CD4-positive, alpha-beta T cell treated with Interleukin-15 for 1 hour (primary cell): Measurements from ENCODE around the gene TNFRSF8.
"Not testable (repeated sequence)": the region's sequence is repeated elsewhere in the genome, so short reads cannot be mapped to it uniquely, and the experiment has no call there.

Experiments
- DNase-seq: peaks from one replicate; pipeline ENCODE4 v3.0.0-alpha.2; 2020

Gene TNFRSF8

DNA sequence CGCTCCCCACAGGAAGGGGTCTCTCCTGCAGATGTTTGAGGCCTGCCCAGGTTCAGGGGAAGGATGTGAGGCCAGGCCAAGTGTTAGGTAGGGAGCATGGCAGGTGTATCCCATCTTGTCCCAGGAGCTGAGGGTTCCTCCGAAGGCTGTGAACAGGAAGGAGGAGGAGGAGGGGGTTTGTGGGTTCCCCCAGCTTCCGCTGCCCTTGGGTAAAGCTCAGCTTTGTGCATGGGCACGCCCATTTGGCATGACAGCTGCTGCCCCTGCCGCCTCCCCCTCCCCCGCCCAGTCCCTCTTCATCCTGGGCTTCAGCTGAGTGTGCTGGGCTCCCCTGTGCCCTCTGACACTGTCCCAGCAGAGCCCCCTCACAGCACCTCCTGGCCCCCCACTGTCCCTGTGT lies 25.5 kb downstream of the TNFRSF8 start:
- DNase-seq: peak; percentile 56

DNA sequence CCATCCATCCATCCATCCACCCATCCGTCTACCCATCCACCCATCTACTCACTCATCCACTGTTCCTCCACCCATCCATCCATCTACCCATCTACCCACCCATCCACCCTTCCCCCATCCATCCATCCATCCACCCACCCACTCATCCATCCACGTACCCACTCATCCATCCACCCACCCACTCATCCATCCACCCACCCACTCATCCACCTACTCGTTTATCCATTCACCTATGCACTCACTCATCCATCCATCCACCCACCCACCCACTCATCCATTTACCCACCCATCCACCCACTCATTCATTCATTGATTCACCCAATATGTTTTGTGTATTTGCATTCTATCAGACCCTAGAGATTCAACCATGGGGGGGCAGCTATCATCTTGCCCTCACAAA lies 27.2 kb downstream of the TNFRSF8 start:
- DNase-seq: no peak

GRCh38 chr1:12091191-12091590 lies 28.1 kb downstream of the TNFRSF8 start:
- no peak for DNase-seq

- DNase-seq: no peak
Observed at GRCh38 chr1:12094180-12094579, 31.1 kb downstream of the TNFRSF8 start.

DNA sequence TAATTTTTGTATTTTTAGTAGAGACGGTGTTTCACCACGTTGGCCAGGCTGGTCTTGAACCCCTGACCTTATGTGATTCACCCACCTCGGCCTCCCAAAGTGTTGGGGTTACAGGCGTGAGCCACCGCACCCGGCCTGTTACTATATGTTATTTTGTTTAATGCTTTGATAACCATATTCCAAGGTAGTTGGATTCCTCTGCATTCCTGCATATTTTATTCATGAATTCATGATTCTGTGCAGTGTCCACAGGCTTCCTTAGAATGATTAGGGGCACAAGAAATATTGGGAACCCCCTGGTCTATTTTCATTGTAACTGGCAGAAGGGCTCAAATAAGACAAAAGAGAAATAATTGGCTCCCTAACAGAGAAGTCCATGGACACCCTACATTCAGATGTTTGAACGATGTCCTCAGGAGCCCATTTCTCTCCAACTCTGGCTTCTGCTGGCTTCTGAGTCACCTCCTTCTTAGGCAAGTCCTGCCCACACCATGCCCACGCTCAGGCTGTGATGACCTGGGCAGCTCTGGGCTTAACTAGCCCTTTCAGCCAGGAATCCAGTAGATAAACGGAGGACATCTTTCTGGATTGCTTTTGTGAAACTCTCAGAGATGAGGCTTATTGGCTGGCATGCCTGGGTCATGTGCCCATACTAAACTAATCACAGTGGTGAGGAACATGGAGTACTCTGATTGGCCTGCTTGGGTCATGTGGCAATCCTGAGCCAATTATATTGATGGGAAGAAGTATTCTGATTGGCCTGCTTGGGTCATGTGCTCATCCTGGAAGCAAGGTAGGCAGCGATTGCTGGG lies 32.6 kb downstream of the TNFRSF8 start:
- DNase-seq: no peak

DNA sequence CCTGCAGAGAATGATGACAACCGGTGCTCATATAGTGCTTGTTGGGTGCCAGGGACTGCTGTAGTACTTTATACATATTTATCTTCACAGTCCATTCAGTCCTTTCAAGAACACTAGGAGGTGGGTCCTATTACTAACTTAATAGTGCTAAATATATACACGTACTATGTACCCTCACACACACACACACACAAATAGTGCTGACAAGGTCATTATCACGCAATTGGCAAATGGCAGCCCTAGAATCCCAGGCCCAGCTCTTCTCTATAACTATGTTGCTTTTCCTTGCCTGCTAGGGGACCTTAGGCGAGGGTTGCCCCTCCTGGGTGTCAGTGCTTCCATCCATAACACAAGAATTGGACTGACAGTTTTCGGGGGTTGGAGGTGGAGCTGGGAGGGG lies 33.5 kb downstream of the TNFRSF8 start:
- DNase-seq: no peak

- DNase-seq: no peak
Observed at GRCh38 chr1:12097321-12097720, 34.2 kb downstream of the TNFRSF8 start.

DNA sequence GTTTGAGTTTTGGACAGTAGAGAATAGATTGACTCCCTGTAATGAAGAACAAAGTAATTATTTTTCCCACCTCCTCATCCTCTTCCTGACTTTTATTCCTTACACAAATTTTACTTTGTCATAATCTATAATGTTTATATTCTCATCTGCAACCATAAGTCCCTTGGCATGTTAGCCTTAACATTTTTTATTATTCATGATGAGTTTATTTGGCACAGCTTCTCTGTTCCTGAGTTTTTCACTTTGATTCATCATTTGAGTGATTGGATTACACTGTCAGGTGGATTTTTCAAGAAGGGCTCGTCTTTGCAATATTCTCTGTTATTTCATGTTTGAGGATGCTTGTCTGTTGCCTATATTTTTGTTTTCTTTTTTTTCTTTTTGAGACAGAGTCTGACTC lies 35.7 kb downstream of the TNFRSF8 start:
- DNase-seq: no peak

GRCh38 chr1:12099610-12100009 lies 36.5 kb downstream of the TNFRSF8 start:
- no peak for DNase-seq

DNA sequence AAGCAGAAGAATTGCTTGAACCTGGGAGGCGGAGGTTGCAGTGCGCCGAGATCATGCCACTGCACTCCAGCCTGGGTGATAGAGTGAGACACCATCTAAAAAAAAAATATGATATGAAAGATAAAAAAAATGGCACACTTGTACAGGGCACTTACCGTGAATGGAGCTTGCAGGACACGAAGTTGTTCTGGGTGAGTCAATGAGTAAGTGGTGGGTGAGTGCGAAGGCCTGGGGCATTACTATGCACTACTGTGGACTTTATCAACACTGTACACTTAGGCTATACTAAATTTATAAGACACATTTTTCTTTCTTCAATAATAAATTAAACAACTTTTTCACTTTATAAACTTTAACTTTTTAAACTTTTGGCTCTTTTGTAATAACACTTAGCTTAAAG lies 37.0 kb downstream of the TNFRSF8 start:
- DNase-seq: no peak

DNA sequence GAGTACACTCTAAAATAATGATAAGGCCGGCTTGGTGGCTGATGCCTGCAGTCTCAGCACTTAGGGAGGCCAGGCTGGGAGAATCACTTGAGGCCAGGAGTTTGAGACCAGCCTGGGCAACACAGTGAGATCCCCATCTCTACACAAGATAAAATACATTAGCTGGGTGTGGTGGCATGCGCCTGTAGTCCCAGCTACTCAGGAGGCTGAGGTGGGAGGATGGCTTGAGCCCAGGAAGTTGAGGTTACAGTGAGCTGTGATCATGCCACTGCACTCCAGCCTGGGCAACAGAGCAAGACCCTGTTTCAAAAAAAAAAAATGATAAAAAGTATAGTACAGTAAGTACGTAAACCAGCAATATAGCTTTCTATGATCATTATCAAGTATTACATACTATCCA lies 38.0 kb downstream of the TNFRSF8 start:
- DNase-seq: not testable (repeated sequence)

GRCh38 chr1:12102066-12102465 lies 39.0 kb downstream of the TNFRSF8 start:
- DNase-seq: no peak

DNA sequence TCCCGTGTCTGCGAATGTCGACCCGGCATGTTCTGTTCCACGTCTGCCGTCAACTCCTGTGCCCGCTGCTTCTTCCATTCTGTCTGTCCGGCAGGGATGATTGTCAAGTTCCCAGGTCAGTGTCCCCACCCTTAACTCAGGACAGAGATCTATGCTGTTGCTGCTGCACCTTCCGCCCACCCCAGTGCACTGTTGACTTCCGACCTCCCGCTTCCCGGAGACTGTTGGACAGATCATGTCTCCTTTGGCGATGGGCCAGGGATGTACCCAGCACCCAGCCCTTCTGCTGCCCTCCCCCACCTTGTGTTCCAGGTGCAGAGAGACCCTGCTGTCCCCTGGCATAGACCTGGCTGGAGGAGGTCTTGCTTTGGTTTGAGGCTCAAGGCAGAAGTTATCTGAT lies 41.3 kb downstream of the TNFRSF8 start:
- DNase-seq: no peak

DNA sequence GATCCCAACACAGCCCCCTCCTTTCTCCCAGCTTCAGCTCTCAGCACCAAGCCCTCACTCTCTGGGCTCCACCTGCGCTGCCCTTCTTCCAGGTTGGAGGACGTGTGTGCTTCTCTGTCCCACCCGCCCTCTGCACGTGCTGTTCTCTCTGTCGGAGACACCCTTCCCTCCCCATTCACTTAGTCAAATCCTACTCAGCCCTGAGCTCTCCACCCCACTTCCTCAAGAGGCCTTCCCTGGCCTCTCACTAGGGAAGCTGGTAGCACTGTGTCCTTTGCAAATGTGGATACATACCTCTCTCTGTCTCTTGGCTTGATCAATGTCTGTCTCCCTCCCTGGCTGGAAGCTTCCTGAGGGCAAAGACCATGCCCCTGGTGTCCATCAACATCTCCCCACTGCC lies 43.0 kb downstream of the TNFRSF8 start:
- DNase-seq: no peak

GRCh38 chr1:12106861-12107260 lies 43.8 kb downstream of the TNFRSF8 start:
- not testable (repeated sequence) for DNase-seq

GRCh38 chr1:12107718-12108117 lies 44.6 kb downstream of the TNFRSF8 start:
- no peak for DNase-seq

DNA sequence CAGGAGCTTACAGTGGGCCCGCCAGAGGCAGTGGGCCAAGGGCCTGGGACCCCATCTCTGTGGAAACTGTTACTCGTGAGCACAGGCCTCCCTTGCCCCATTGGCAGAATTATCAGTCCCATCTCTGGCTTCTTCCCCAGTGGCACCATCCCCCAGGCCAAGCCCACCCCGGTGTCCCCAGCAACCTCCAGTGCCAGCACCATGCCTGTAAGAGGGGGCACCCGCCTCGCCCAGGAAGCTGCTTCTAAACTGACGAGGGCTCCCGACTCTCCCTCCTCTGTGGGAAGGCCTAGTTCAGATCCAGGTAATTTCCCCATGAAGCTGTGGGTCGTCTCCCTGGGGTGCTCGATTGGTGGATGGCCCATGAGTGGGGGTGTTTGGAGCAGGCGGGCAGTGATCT lies 46.8 kb downstream of the TNFRSF8 start:
- DNase-seq: no peak

- DNase-seq: no peak
Observed at GRCh38 chr1:12111741-12112140, 48.6 kb downstream of the TNFRSF8 start.

GRCh38 chr1:12112711-12113161 lies 49.6 kb downstream of the TNFRSF8 start:
- DNase-seq: no peak

DNA sequence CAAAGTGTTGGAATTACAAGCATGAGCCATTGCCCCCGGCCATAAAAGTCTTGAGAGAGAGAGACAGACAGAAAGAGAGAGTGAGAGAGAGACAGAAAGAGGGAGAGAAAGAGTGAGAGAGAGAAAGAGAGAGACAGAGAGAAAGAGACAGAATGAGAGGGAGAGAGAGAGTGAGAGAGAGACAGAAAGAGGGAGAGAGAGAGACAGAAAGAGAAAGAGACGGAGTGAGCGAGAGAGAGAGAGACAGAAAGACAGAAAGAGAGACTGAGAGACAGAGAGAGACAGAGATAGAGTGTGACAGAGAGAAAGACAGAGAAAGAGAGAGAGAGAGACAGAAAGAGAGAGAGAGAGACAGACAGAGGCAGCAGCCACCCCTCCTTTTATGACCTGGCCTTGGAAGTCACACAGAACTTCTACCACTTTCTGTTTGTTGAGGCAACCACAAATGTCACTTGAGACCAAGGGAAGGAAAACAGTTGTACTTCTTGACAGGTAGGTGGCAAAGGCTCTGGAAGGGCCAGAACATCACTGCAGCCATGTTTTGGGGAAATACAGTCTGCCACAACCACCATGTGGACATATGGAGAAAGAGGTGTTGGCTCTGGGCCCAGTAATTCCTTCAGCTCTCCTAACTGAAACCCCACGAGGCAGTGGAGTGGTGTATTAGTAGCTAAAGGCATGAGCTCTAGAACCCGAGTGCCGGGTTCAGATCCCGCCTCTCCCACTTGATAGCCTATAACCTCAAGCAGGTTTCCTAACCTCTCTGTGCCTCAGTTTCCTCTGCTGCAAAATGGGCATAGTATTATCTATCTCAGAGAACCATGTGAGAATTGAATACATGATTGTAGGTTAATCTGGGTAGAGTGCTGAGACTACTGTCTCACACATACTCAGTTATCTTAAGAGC lies 50.6 kb downstream of the TNFRSF8 start:
- no peak for DNase-seq

DNA sequence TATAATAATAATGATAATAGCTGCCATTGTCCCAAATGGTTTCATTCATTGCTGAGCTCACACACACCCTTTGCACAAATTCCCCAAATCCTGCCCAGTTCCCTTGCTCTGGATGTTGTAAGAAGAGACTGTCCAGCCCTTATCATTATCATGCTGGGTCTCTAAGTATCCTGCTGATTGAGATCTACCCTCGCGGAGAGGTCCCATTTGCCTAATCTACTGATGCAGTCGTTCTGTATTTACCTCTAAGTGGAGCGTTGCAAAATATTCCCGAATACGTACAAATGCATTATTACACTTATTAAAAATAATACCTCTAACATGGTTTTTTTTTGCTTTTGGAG lies 51.2 kb downstream of the TNFRSF8 start:
- DNase-seq: no peak

GRCh38 chr1:12114916-12115315 lies 51.8 kb downstream of the TNFRSF8 start:
- no peak for DNase-seq

DNA sequence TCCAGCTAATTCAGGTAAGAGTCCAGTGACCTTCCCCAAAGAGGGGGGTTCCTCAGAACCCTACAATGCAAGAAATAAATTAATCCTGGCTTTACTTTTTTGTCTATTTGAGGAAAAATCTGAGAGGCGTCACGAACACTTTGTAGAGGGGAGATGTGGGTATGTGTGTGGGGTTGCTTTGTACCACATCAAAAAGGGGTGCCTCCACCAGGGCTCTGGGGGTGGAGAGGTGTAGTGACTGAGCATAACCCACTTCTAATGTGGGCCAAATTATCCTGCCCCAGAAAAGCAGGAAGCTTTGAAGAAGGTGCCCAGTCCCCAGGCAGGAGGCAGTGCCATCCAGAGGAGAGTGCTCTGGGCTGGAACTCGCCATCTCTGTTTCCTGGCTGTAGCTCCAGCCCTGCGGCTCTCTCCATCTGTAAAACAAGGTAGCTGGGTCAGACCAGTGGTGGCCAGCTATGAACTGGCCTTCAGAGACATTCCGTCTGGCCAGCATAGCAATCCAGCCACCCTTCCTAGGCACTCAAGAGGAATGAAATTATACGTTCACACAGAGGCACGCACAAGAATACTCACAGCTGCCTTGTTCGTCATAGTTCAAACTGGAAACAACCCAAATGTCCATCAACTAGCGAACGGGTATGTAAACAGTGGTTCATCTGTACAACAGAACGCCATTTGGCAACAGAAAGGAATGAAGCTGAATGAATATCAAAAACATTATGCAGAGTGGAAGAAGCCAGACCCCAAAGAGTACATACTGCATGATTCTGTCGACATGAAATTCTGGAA lies 58.3 kb downstream of the TNFRSF8 start:
- DNase-seq: no peak
